NCI-H345 treated with DMSO at 0.1 percent for 48 hours (cell line): ENCODE results near the gene NRF1.

ENCODE experiments used
- DNase-seq: peaks from one replicate; lab custom pipeline; 2025; ENCODE audit not compliant: unreplicated experiment; lab: John Stamatoyannopoulos, UW

The NRF1 gene

DNA sequence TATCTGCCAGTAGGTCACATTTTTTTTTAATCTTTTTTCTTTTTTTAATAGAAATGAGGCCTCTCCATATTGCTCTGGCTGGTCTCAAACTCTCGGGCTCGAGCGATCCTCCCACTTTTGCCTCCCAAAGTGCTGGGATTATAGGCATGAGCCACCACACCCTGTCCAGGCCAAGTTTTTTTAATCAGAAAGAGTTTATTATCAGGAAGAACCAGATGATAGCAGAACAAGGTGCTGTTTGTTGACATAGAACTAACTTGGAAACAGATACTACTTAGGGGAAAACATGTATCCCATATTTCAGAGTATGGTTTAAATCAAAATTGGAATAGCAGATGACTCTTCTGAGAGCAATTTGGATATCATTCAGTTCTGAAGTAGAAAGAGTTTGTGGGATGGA, 118.6 kb downstream of the NRF1 start:
- DNase-seq = no peak

GRCh38 chr7:129734400-129734799, 122.9 kb downstream of the NRF1 start:
- no peak for DNase-seq

GRCh38 chr7:129739427-129739826, 127.9 kb downstream of the NRF1 start:
- DNase-seq = no peak

DNA sequence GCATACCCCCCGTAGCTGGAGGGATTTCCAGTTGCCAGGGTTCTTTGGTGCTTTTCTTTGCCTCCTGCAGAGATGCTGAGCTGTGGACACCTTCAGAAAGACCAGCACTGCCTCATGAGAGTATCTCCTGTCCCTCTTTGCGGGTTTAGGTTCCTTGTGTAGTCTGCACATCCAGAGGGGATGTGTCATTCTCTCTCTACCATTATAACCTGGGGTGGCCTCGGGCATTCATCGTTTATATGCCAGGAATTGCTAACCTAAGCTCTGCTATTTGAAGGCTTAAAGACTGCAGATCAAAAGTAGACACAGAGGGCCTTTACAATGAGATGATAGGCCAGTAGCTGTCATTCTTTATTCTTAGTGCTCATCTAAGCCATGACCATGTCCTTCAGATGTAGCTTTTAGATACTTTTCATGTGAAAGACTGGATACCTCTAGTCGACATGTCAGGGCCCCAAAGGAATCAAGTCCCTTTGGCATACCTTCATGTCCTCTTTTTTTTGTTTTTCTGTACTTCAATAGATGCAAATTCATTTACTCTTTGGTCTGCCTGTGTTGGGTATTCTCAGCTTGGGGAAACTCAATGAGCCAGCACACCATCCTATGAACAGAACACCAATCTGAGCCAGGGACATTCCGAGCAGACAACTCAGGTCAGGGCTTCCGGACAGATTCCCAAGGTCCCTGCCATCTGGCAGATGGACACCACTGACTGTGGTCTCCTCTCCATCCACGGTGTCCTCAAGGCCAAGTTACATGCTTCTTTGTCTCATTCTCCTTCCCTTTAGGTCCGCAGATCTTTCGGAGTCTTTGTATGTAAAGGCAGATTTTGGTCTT, 129.3 kb downstream of the NRF1 start:
- DNase-seq = no peak

GRCh38 chr7:129741743-129742213, 130.3 kb downstream of the NRF1 start:
- DNase-seq = peak; percentile 94

DNA sequence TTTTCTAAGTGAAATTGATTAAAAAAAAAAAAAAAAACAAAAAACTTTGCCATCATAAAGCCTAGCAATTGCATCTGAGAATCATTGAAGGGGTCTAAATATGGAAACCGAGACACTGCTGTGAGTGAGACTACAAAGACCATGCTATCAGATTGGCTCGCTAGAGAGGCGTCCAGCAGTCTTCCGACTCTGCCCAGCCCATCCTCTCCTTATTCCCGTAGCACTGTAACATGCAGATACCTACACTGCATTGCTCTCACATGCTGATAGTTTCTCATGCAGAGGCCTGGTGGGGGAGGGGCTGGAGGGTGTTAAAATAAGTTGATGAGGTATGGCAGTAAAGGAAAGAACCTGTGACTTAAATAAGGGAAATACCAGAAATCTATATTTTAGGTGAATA, 130.7 kb downstream of the NRF1 start:
- DNase-seq = no peak

- no peak for DNase-seq
Observed at GRCh38 chr7:129746857-129747529, 135.5 kb downstream of the NRF1 start.

GRCh38 chr7:129748356-129749109, 137.0 kb downstream of the NRF1 start:
- no peak for DNase-seq

- DNase-seq = no peak
Observed at GRCh38 chr7:129750091-129750490, 138.6 kb downstream of the NRF1 start.

DNA sequence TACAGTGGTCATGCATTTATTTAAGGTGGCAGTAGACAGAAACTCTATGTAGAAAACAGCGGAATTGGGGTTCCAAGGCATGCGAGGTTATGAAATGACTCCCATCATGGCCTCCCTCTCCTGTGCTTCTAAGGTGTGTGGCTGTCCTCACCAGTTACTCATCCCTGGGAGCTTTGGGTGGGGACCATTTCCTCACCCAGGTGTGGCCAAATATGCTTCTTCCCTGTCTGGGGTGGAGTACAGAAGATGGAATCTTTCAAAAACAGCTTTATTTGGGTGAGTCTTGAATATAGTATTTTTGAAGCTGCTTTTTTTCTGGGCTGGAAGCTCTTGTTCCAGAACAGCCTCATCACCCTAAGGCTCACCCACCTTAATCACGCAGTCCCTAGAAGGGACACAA, 139.0 kb downstream of the NRF1 start:
- DNase-seq = no peak

DNA sequence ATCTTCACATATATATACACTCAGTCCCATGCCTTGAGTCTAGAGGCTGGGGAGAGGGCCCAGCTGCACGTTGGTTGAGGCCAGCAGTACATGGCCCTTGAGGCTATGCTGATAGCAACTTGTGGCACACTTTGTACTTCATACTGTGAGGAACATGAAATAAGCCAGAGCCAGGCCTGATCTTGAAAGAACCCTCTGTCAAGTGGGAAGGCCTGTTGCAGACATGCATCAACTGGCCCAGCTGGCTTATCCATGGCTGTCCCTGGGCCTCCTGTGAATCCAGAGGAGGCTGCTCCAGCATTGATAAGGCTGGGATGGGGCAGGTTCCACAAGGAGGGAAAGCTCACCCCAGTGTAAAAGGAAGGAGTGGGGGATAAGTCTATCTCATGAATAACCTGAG, 140.4 kb downstream of the NRF1 start:
- DNase-seq = no peak

DNA sequence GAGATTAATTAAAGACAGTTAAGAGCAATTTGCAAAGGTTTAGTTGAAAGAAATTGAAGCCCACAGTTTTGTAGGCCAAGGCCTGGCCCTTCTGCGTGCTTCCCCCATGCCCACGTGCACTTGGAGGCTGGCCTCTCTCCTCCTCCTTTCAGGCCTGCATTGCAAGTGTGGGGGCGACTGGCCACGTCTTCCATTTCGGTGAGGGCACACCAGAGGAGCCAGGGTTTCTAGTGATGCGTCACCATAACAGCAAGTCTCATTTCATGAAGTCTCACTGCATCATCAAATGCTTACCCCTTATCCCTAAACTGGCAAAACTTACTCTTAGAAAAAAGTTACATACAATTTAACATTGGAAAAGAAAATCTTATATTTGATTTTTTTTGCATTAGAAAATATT, 141.2 kb downstream of the NRF1 start:
- no peak for DNase-seq

DNA sequence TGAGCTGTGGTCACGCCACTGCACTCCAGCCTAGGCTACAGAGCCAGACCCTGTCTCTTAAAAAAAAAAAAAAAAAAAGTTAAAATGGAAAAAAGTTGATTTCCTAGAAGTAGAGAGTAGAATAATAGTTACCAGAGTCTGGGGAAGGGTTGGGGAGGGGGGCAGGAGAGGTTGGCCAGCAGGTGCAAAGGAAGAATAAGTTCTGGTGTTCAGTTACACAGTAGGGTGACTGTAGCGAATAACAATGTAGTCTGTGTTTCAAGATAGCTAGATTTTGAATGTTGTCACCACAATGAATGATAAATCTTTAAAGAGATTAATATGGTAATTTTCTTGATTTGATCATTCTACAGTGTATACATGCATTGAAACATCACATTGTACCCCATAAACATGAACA, 142.9 kb downstream of the NRF1 start:
- DNase-seq = no peak

- no peak for DNase-seq
Observed at GRCh38 chr7:129757991-129758390, 146.5 kb downstream of the NRF1 start.

DNA sequence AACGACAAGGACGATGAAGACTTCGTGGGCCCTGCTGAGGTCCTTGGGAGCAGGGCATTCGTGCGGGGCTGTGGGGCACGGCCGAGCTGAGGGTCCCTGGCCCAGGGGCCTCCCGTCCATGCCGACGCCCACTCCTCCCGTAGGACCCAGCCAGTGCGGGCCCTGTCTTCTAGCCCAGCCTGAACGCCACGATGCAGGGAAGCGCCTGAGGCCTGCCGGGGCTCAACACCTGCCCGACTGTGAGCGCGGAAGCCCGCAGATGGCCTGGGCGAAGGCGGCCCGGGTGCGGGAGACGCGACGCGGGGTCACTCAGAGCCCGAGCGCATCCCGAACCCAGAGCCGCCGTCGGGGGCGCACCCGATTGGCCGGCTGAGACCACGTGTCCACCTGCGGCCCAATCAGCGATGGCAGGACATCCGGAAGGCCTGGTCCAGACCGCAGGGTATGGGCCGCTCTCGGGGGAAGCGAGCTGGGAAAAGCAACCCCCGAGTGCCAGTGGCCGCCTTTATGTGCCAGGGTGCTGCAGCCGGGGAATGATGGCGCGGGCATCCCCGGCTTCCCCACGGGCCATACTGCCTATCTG, 151.0 kb downstream of the NRF1 start:
- no peak for DNase-seq

- DNase-seq = no peak
Observed at GRCh38 chr7:129764247-129765084, 152.9 kb downstream of the NRF1 start.

DNA sequence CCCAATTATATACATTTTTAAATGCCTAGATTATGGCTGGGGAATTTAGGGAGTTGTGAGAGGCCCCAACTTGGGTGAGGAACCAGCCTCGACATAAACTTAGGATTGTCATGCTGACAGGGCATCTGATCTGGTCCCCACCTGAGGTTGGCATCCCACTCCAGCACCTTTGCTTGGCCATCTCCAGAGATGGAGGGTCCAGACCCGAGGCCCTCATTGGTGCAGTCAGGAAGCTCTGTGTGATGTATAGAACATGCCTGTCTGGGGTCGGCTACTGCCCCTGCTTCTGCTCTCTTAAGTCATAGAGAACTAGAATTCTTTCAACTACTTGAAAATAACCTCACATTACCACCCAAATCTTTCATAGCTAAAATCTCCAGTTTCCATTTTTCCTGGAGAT, 153.8 kb downstream of the NRF1 start:
- DNase-seq = no peak

DNA sequence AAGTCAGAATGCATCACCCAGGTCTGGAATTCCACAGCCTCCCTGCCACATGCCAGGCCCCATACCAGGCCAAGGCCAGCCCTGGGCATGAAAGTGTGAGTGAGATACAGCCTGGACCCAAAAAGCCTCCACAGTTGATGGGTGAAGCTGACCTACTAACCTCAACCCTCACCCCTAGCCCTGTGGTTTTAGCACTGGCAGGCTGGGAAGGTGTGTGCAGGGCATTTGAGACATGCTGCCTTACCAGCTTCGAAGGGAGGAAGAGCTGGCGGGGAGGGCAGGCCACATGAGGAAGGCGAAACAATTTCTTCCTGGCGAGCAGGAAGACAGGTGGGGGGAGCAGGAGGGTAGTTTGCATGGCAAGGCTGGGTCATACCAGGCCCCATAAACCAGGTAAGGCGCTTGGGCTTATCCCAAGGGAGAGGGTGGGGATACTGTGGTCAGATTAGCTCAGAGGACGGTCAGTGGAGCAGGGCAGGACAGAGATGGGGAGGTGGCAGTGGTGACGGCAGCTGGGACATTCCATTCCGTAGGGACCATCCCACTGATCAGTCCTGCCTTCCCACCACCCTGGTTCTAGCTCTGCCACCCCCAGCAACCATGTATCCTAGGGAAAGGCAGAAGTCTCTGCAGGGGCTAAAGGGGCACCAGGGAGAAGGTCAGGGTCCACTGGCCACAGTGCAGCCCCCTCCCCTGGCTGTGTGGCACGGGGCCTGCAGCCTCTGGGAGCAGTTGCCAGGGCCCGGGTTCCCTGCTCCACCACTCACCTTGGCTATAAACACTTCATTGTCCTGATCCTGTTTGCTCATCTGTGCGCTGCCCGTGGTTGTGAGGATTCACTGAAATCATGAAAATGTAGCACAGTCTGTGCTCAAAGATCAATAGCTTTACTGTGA, 155.8 kb downstream of the NRF1 start:
- no peak for DNase-seq

DNA sequence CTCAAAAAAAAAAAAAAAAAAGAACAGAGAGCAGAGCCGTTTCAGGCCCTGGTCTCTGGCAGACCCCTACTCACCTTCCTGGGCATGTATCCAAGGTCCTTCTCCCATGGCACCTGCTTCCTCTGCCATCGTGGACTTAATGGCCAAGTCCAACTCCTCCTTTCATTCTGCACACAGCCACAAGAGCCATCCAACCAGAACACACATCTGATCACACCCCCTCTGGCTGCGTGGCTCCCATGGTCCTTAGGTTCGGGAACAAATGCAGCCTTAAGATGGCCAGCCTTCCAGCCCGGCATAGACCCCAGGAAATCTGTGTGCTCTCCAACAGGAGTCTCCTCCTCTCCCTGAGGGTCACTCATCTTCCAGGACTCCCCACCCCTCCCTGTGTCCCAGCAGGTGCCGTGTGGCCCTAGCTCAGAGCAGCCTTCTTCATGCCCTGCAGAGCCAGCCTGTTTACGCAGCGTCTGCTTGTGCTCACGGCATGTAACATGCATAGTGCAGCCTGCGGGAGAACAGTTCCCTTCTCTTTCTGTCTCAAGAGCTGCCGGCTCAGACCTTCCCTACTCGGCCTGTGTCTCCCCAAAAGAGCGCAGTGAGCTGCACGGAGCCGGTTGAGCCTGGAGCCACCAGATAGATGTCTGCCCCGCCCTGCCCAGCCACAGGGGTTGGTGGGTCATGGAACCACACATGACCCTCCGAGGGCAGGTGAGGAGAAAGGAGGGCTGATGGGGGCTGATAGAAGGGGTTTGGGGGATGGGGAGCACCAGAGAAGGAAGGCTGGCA, 157.3 kb downstream of the NRF1 start:
- DNase-seq = no peak
